ENCODE measurements around the gene CCDC107. TPM values are rescaled to one million over a fixed set of nuclear protein-coding genes. Genes with fewer than 3 reads are reported as not detected.

The CCDC107 gene
- total RNA-seq, 1 experiment from 2014 or later: 12.0 TPM

GRCh38 chr9:35679766-35680330 lies 21.8 kb downstream of the CCDC107 start:
- Histone ChIP-seq H3K4ac (ENCODE audit: low read depth, low read length) (no peak overlapping the region), H2BK5ac (ENCODE audit: insufficient read length, low read length) (no peak overlapping the region), H3K4me1 (ENCODE audit: insufficient read depth, low read length) (no peaks in the 10 kb centered on the region; the same call in none of the 2 replicates), H3K9ac (ENCODE audit: extremely low read depth, insufficient read length, low read length) (no peak overlapping the region), H2BK20ac (ENCODE audit: low read depth, low read length, poor library complexity, severe bottlenecking) (no peak overlapping the region), H3K14ac (ENCODE audit: insufficient read depth, low read length) (no peak overlapping the region), H2AFZ (ENCODE audit: low read length) (no peak overlapping the region), H3K27ac (ENCODE audit: insufficient read length, low read depth, low read length) (no peak overlapping the region), H2AK5ac (ENCODE audit: insufficient read length, low read length) (no peak overlapping the region), H2BK15ac (ENCODE audit: low read depth, low read length) (no peak overlapping the region), H4K91ac (ENCODE audit: insufficient read length, low read depth, low read length) (no peak overlapping the region), H3K56ac (ENCODE audit: insufficient read length, low read depth, low read length) (no peak overlapping the region), H4K8ac (replicated peaks; ENCODE audit: insufficient read length, low read depth, low read length) (no peak overlapping the region), H3K9me3 (ENCODE audit: control insufficient read depth, low read depth, low read length) (no peaks in the 10 kb centered on the region), H3K79me1 (ENCODE audit: insufficient read depth, low read depth, low read length, poor library complexity, severe bottlenecking) (no peaks in the 10 kb centered on the region), H3K23me2 (ENCODE audit: insufficient read length, low read depth, low read length, poor library complexity, severe bottlenecking) (no peaks in the 10 kb centered on the region), H3K79me2 (ENCODE audit: insufficient read depth, low read length) (no peaks in the 10 kb centered on the region), H3T11ph (ENCODE audit: low read length) (no peak overlapping the region), H2BK12ac (ENCODE audit: insufficient read length, low read depth, low read length) (no peak overlapping the region), H3K23ac (ENCODE audit: insufficient read length, low read depth, low read length) (no peak overlapping the region), H3K18ac (ENCODE audit: insufficient read length, low read depth, low read length) (no peak overlapping the region), H2BK120ac (ENCODE audit: low read depth, low read length, poor library complexity, severe bottlenecking) (no peak overlapping the region), H3K27me3 (ENCODE audit: insufficient read depth, low read length) (no peaks in the 10 kb centered on the region; the same call in 1 of the 2 replicates), H4K5ac (ENCODE audit: insufficient read length, low read depth, low read length) (no peak overlapping the region), H3K4me2 (ENCODE audit: insufficient read depth, insufficient read length, low read length) (no peak overlapping the region), H4K20me1 (ENCODE audit: control insufficient read depth, insufficient read depth, insufficient read length) (no peaks in the 10 kb centered on the region)
- DNase-seq: no peak
- no CpG with 5 or more reads among the region's 8 CpGs for WGBS (ENCODE audit: extremely low coverage, insufficient read length, low lambda C conversion rate)
- Mint-ChIP-seq H3K27me3 (ENCODE audit: low read depth) (peaks cover 20% of the 10 kb centered on the region), H3K4me3 (no peak overlapping the region), H3K36me3 (ENCODE audit: insufficient read depth in 1 of 3, low read depth in 3 of 3) (peaks cover 26 to 31% (median 31%) of the 10 kb centered on the region in 3 experiments; a peak in 6 of 7 replicates), H3K27ac (no peak overlapping the region), H3K9me3 (no peaks in the 10 kb centered on the region), H3K4me1 (peaks cover 22 to 28% of the 10 kb centered on the region in 2 experiments)
- no peak for TF ChIP-seq CTCF (conservative IDR thresholded peaks at IDR 0.05)

All from H9 (cell line).